Right renal cortex interstitium (tissue), 3 donors: ENCODE data around the gene PPP6R2. TPM values are rescaled to one million over a fixed set of nuclear protein-coding genes. Genes with fewer than 3 reads are reported as not detected.
"Not testable (repeated sequence)": the region's sequence is repeated elsewhere in the genome, so short reads cannot be mapped to it uniquely, and the experiment has no call there.

ENCODE experiments used
- DNase-seq, 3 donors: peaks; one replicate each; pipeline ENCODE4 v3.0.0-alpha.2; 2013; ENCODE audit warnings: low read depth in 3 of 3, low spot score in 2 of 3
- polyA plus RNA-seq, 3 donors: library from polyadenylated mRNA; unstranded; fragments of 120-200 nt; gene quantifications; one replicate each; pipeline ENCODE4 v1.2.1, GENCODE V29; 2013; ENCODE audit not compliant: insufficient read length in 3 of 3

The PPP6R2 gene
- polyA plus RNA-seq, 3 donors = 29.8 to 31.5 (median 31.5) TPM

DNA sequence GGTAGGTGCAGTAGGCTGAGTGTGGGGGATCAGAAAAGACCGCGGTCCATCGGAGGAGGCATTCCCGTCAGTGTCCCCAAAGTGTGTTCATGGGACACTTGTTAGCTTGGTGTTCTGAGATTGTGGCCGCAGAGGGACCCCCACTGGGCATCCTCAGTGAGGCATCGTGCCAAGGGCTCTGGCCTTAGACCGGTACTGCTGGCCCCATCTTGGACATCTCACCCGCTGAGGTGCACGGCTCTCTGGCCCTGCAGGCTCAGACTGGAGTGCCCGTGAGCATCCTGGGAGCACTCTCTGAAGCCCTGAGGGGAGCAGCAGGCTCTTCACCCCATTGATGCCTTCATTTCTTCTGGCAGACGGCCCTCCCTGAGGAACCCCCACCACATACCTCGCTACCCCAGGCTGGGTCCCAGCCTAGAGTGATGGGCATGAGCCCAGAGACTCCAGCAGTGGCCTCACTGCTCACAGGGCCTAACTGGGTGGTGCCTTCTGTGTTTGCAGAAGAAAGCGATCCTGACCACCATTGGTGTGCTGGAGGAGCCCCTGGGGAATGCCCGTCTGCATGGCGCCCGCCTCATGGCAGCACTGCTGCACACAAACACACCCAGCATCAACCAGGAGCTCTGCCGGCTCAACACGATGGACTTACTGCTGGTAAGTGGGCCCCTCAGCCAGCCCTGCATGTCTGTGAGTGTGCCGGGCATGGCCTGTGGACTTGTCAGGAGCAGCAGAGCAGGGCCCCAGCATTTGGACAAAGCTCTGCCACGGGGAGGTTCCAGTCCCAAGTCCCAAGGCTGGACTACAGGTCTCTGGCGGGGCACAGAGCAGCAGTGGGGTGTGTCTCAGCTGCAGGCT lies 80.1 kb downstream of the PPP6R2 start:
- DNase-seq = no peak

DNA sequence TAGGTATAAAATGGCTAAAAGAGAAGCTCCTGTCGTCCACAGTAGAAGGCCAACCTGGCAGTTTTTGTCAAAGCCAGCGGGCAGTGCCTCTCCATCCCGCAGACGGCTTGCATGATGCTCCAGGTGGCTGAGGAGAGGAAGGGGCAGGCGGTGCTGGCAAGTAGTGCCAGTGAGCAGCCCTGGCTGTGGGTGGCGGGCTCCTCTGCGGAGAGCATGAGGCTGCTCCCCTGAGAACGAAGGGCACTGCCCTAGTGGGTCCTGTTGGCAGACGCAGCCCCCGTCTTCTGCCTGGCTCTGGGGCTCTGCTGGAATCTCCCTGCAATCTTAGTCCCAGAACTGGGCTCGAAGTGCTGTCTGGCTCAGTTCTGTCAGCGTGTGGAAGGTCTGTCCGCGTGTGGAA lies 80.8 kb downstream of the PPP6R2 start:
- no peak for DNase-seq

DNA sequence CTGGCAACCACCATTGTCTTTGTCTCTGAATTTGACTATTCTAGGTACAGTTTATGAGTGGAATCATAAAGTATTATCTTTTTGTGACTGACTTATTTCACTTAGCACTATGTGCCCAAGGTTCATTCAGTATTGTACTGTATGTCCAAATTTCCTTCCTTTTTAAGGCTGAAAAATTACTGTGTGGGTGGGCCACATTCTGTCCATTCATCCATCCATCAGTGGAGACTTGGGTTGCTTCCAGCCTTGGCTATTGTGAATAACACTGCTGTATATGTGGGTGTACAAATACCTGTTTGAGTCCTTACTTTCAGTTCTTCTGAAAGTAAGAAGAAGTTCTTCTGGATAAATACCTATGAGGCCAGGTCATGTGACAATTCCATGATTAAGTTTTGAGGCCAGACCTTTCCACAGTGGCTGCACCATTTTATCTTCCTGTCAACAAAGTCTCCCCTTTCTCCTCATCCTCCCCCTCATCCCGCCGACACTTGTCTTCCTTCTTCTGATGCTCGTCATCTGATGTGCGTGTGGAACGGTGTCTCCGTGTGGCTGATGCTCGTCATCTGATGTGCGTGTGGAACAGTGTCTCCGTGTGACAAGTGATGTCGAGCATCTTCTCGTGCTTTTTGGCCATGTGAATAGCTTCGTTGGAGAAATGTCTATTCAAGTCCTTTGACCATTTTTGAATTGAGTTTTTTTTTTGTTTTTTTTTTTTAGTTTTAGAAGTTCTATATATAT lies 82.2 kb downstream of the PPP6R2 start:
- DNase-seq = no peak

DNA sequence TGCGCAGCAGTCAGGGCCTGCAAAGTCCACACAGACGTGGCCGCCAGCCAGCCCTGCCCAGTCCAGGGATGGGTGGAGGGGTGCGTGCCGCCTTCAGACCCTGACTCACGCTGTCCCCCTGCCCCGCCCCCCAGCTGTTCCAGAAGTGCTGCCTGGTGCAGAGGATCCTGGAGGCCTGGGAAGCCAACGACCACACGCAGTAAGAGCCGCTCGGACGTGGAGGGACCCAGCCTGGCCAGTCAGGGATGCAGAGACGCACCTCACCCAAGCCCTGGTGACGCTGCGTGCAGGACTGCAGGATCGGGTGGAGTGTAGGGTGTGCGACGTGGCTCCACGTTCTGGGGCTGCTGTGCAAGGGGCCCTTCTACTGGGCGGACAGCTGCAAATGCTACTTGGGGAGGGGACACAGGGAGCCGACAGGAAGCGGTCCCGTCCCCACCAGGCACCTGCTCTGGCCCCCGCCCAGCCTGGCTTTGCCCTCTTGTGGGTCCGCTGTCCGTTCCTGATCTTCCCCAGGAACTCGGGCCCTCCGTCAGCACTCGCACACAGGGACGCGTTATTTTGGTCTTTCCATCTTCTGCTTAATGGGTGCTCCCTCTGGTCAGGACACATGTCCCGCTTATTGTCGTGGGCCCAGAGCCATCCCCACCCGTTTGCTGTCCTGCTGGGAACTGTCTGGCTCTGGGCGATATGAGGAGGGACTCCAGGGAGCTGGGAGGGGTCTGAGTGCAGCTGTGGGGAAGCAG lies 89.2 kb downstream of the PPP6R2 start:
- no peak for DNase-seq

DNA sequence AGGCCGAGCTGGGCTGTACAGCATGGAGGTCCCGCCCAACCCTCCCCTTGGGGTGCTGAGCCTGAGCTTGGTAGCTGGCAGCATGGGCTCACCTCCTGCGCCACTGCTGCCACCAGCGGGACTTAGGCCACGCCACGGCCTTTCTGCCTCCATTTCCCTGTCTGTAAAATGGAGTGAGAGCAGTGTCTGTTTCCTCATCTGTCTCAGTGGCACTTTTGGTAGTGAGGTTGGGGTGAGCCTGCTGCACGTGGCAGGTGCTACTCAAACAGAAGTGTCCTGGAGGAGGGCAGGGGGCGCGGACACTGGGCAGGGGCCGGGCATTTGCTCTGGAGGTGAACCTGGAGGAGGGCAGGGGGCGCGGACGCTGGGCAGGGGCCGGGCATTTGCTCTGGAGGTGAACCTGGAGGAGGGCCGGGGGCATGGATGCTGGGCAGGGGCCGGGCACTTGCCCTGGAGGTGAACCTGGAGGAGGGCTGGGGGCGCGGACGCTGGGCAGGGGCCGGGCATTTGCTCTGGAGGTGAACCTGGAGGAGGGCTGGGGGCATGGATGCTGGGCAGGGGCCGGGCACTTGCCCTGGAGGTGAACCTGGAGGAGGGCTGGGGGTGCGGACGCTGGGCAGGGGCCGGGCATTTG lies 89.9 kb downstream of the PPP6R2 start:
- DNase-seq = not testable (repeated sequence)

DNA sequence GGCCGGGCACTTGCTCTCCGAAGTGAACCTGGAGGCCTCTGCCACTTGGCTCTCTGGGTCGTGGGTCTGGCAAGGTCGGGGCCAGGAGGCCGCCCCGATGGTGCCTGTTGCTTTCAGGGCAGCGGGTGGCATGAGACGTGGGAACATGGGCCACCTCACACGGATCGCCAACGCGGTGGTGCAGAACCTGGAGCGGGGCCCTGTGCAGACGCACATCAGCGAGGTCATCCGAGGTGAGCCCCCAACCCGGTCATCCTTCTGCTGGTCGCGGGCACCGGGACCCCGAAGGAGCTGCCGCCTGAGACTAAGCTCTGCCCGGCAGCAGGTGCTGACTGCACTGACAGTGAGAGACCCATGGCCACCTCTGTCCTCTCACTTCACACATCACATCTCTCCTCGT lies 91.7 kb downstream of the PPP6R2 start:
- DNase-seq = no peak

DNA sequence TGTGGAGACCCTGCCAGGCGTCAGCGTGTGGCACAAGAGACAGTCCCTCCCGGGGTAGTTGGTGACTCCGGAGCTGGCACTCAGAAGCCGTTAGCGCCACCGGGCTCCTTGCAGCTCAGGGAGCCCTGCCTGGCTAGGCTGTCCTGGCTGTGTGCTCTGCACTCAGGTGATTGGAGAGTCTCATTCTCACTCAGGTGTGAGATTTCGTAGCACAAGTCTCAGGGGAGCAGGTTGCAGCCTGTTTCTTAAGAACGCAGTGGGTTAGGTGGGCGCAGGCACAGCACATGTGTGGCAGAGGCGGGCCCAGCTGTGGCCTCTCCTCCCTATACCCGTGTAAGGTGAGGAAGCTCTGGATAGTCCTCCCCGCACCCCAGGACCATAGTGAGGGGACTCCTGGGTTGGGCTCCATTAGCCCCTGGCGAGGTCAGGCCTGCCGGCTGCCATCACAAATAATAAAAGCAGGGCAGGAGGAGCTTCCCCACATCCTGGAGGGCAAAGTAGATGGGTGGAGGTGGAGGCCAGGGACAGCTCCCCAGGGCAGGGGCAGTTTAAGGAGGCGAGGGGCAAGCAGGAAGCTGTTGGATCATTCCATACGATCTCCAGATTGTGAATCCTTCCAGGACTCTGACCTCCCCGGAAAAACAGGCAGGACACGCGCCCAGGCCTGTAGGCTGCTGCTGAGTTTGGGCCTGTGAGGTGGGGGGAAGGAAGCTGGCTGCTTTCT lies 92.3 kb downstream of the PPP6R2 start:
- no peak for DNase-seq

DNA sequence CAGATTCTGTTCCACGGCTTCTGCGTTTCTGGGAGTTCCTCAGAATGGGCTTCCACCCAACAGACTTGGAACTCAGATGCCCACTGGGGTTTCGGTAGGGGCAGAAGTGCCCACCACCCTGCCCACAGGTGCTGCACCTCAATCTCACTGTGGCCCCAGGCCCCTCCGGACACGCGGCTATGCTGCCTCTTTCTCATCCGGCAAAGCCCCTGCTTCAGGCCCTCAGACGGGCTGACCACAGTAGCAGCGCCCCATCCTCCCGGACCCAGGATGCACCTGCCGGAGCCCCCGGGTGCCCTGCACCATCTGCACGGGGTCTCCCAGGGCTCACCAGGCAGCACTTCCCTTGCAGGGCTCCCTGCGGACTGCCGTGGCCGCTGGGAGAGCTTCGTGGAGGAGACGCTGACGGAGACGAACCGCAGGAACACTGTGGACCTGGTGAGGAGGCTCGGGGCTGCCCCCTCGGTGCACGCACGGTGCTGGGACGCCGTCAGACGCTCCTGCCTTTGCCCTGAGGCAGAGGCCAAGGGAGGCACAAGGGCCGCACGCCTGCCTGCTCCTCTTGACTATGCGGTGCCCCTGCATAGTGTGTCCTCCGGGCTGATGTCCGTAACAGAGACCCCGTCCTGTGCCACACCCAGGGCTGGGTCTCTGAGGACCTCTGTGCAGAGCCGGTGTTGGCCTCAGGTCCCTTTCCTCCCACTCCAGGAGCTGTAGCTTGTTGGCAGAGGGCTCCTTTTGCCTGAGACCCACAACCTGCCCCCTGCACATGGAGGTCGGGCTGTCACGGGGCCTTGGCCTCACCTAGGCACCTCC lies 93.1 kb downstream of the PPP6R2 start:
- DNase-seq = no peak

DNA sequence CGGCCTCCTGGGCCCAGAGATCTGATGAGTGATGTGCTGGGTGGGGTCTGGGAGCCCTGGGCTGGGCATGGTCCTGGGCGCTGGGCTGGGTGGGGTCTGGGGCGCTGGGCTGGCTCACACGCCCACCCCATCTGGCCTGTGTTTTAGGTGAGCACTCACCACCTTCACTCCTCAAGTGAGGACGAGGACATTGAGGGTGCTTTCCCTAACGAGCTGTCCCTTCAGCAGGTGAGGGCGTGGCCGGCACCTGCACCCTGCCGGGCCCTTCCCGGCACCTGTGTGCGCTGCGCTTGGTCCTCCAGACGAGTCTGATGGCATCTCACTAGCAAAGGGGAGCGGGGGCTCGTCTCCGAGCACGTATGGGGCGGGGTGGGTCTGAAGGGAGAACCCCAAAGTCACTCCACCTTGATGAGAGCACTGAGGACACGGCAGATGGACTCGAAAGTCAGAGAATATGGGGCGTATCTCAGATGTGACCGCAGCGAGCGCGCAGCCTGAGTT lies 93.8 kb downstream of the PPP6R2 start:
- no peak for DNase-seq

DNA sequence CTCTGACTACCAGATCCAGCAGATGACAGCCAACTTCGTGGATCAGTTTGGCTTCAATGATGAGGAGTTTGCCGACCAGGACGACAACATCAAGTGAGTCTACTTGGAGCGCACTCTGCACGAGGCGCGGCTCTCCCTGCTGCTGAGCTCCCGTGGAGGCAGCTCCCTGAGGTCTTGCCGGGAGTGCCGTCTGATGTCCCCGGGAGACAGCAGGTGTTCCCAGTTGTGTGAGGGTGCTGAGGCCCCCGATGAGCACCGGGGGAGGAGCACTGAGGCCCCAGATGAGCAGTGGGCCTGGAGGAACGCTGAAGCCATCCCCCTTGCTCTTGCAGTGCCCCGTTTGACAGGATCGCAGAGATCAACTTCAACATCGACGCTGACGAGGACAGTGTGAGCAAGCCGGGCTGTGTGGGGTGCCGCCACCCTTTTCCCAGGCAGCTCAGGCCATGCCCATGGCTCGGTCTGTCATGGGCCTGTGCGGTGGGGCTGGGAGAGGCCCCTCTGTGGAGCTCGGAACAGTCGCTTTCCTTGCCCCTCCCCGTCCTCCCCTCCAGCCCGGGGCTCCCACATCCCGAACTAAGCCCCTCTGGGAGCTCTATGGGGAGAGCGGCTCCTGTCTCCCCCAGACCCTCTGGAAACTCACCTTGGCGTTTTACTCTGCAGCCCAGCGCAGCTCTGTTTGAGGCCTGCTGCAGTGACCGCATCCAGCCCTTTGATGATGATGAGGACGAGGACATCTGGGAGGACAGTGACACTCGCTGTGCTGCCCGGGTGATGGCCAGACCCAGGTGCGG lies 94.6 kb downstream of the PPP6R2 start:
- DNase-seq = no peak

DNA sequence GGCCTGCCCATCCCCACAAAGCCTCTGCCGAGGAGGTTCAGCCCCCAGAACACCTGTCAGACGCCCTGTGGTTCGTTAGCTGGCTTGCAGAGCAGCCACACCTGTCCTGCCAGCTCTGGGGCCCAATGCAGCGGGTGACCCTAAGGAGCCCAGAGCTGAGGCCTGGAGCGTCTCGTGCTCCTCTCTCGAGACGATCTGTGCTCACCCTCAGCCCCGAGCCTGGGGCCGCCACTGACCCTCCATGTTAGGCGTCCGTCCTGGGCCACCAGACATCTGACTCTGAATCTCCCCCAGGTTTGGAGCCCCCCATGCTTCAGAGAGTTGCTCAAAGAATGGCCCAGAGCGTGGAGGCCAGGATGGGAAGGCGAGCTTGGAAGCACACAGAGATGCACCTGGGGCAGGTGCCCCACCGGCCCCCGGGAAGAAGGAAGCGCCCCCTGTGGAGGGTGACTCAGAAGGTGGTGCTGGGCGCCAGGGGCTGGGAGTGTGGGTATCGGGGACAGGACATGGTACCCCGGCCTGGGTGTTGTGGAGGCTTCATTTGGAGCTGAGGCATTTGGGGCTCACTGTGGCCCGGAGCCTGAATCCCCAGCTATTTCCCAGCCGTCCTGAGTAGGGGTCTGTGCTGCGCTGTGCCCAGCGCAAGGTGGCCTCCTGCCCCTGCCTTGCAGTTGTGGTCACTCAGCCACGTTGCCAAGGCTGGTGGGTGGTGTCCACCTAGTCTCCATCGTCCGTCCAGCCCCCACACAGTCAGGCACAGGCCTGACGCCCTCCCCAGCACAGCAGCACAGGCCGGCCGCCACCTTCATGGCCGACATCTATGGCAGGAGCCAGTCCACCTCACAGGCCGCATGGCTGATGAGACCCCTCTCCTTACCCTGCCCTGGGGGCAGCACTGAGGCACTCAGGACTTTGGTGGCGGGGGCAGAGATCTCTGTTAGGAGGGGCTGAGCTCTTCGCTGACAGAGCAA lies 95.5 kb downstream of the PPP6R2 start:
- no peak for DNase-seq

DNA sequence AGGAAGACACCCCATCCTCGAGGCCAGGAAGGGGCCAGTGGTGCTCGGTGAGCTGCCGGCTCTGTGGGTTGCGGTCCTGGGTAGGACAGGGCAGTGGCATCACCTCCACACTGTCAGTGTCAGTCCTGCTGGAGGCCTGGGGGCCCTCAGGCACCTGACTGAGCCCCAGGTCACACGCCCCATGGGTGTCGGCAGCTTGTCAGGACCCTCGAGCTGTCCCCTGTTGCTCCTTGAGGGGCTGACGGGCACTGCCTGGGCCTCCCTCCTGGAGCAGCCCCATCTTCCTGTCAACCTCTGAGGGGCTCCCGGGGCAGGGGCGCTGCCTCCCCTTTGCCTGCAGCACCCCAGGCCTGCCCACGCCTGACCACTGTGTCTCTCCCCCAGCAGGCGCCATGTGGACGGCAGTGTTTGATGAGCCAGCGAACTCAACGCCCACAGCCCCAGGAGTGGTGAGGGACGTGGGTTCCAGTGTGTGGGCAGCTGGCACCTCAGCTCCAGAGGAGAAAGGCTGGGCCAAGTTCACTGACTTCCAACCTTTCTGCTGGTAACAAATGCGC lies 96.3 kb downstream of the PPP6R2 start:
- no peak for DNase-seq

DNA sequence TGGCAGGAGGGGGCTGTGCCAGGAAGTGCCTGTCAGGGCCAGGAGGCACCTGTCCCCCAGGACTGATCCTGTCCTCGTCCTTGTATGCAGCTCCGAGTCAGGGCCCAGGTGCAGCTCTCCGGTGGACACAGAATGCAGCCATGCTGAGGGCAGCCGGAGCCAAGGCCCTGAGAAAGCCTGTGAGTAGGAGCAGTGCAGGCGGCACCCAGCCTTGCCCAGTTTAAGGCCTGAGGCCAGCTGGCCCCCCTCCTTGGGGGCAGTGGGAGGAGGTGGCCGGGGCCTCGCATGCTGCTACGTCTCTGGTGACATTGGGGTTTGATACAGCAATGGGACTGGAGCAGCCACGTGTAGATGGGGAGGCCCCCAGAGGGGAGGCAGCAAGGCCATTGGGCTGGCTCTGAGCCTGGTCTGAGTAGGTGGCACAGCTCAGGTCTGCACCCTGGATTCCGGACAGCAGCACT lies 96.8 kb downstream of the PPP6R2 start:
- no peak for DNase-seq

DNA sequence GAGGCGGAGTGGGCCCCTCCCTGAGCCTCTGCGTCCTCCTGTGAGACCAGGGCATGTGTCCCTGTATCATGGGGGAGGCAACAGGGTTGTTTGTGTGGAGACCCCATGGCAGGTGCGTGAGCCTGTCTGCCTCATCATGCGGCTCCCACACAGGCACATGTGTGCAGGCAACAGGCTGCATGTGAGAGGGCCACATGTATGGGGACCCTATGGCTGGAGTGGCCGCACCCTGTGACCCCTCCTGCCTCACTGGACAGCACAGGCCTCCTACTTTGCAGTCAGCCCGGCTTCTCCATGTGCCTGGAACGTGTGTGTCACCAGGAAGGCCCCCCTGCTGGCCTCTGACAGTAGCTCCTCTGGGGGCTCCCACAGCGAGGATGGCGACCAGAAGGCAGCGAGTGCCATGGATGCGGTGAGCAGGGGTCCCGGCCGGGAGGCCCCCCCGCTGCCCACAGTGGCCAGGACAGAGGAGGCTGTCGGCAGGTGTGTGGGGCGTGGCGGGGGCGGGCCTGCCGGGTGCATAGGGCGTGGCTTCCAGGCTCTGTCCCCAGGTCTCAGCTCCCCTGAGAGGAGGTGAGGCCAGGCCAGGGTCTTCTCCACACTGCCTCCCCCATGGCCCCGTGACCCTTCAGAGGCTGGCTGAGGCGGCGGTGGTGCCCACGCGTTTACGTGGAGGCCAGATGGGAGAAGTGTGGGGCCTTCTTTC lies 97.6 kb downstream of the PPP6R2 start:
- no peak for DNase-seq

DNA sequence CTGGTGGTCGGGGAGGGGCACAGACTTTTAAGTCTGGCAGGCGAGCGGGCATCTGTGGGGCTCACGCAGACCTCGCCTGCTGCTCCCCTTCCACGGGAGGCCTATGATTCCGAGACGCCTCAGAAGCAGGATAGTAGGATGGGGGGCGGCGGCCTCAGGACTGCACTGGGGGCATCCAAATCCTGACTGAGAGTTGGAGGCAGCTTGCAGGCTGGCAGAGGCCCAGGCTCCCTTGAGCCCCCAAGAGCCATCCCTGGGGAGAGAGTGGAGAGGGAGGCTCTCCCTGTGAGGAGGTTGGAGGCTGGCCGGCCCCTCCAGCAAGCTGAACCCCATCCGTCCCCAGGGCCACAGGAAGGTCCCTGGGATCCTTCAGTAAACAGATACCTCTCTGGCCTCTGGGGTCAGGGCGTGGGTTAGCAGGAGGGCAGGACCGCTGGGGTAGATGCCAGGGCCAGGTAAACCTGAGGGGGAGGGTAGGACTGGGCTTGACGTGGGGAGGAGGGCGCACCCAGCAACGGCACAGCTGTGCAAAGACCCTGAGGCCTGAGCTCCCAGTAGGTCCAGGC lies 98.4 kb downstream of the PPP6R2 start:
- DNase-seq = no peak

DNA sequence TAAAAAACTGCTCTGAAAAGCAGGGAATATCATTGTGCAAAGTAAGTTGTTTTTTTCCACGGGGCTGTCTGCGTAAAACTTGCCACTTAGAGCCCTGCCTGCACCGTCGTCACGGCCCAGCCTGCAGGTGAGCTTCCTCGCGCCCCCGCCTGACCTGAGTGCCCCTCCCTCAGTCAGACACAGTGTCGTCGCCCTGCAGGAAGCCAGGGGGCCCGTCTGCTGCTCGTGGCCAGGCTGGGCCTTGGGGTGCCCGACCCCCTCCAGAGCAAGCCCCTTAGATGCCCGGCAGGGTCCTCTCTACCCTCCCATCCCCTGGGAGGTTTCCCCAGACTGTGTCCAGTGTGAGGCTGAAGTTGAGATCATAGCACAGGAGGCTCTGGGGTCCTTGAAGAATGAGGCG lies 100.1 kb downstream of the PPP6R2 start:
- no peak for DNase-seq
